ENCODE measurements around the gene ATP7B. TPM values are rescaled to one million over a fixed set of nuclear protein-coding genes. Genes with fewer than 3 reads are reported as not detected.

ATP7B gene
- total RNA-seq, 1 donor from 2014 or later: 5.8 TPM

DNA sequence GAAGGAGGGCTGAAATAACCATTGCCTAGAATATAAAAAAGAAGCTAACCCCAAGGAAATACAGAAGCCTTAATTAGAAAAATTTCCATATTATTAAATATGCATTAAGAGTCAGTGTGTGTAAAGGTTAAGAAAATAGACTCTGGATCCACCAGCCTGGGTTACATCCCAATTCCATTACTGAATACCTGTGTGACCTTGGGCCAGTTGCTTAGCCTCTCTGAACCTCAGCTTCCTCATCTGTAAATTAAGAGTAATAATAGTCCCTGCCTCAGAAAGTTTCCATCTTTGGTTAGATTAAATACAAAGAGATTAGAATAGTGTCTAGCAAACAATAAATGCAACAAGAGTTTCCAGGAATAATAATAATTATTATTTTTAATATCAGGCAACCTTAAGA, 54.5 kb downstream of the ATP7B start:
- H3K4me1 ChIP-seq: no peaks in the 10 kb centered on the region
- intact Hi-C loops (cut with DNase I): no loop called here
- no peaks in the 10 kb centered on the region for H3K27me3 ChIP-seq
- H3K9me3 ChIP-seq: no peaks in the 10 kb centered on the region
- no peak for ATAC-seq
- TF ChIP-seq CTCF (IDR thresholded peaks at IDR 0.05): no peak
- no peak overlapping the region for H3K4me3 ChIP-seq
- H3K27ac ChIP-seq: no peak overlapping the region
- H3K36me3 ChIP-seq: no peaks in the 10 kb centered on the region
- no peak for DNase-seq

DNA sequence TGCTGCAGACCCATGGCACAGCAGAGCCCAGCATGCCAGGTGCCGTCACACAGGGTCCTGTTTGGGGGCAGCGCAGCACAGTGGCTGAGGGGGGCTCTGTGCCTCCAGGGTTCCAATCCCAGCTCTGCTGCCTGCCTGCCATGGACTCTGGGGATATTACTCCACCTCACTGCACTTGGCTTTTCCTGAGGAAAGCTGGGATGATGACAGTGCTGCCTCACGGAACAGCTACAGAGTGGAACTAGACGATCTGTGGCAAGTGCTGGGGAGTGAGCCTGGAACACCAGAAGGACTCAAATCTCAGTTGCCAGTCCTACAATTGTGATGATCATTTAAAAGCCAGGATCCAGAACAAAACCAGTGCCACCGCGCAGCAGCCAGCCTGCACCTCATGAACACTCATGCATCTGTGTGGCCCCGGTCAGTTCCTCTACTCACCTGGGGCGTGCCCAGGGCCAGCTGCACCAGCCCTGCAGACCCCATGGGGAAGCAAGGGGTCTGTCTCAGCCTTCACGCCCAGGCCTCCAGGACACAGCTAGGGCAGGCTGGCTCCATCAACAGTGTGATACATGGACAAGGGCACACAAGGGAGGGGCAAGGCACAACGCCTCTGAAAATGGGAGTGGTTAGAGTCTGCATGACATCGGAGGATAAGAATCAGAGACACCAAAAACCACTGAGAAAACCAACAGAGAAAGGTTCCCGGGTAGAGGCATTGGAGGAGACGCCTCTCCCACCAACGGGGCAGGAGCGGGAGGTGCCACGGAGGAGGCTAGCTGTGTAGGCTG, 55.2 kb downstream of the ATP7B start:
- H3K27ac ChIP-seq: no peak overlapping the region
- intact Hi-C loops (cut with DNase I): no loop called here
- H3K36me3 ChIP-seq: no peaks in the 10 kb centered on the region
- ATAC-seq (no peak), DNase-seq (no peak)
- H3K4me3 ChIP-seq: no peak overlapping the region
- H3K9me3 ChIP-seq: no peaks in the 10 kb centered on the region
- no peak for TF ChIP-seq CTCF (IDR thresholded peaks at IDR 0.05)
- H3K4me1 ChIP-seq: no peaks in the 10 kb centered on the region
- no peaks in the 10 kb centered on the region for H3K27me3 ChIP-seq

GRCh38 chr13:51955281-51955771, 55.9 kb downstream of the ATP7B start:
- no peaks in the 10 kb centered on the region for H3K4me1 ChIP-seq
- no peak overlapping the region for H3K27ac ChIP-seq
- DNase-seq: no peak
- peak; percentile 19 for ATAC-seq
- no peak for TF ChIP-seq CTCF (IDR thresholded peaks at IDR 0.05)
- no peaks in the 10 kb centered on the region for H3K27me3 ChIP-seq
- no peak overlapping the region for H3K4me3 ChIP-seq
- no peaks in the 10 kb centered on the region for H3K9me3 ChIP-seq
- H3K36me3 ChIP-seq: no peaks in the 10 kb centered on the region
- intact Hi-C loops (cut with DNase I): no loop called here

- ATAC-seq (no peak), DNase-seq (no peak)
- intact Hi-C loops (cut with DNase I): no loop called here
- Histone ChIP-seq H3K36me3 (no peaks in the 10 kb centered on the region), H3K9me3 (no peaks in the 10 kb centered on the region), H3K4me3 (no peak overlapping the region), H3K4me1 (no peaks in the 10 kb centered on the region), H3K27ac (no peak overlapping the region), H3K27me3 (no peaks in the 10 kb centered on the region)
- TF ChIP-seq CTCF (IDR thresholded peaks at IDR 0.05): no peak
These were observed 57.7 kb downstream of the ATP7B start for GRCh38 chr13:51953347-51954195.

DNA sequence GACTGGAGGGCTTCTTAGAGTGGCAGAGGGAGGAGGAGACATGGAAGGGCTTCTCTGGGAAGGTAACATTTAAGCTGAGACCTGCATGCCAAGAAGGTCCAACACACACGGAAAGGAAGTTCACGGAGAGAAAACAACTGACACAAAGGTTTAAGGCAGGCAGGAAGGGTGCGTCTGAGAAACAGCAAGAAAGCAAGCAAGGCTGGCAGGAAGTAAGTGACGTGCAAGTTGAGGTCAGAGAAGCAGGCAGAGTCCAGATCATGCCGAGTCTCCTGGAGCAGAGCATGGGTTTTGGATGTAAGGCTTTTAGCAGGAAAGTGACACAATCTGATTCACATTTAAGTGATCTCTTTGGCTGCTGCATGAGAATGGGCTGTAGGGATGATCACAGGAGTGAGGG, 60.5 kb downstream of the ATP7B start:
- no peaks in the 10 kb centered on the region for H3K4me1 ChIP-seq
- intact Hi-C loops (cut with DNase I): no loop called here
- no peak overlapping the region for H3K4me3 ChIP-seq
- no peaks in the 10 kb centered on the region for H3K27me3 ChIP-seq
- DNase-seq: no peak
- H3K36me3 ChIP-seq: no peaks in the 10 kb centered on the region
- no peak overlapping the region for H3K27ac ChIP-seq
- no peaks in the 10 kb centered on the region for H3K9me3 ChIP-seq
- ATAC-seq: no peak
- no peak for TF ChIP-seq CTCF (IDR thresholded peaks at IDR 0.05)

Measured in upper lobe of right lung (tissue), 1 donor.